ENCODE data around the gene CYTH1. TPM values are rescaled to one million over a fixed set of nuclear protein-coding genes. Genes with fewer than 3 reads are reported as not detected.

CYTH1 gene
- total and polyA plus RNA-seq, 4 donors, result 15.4 to 32.1 (median 20.6) TPM

DNA sequence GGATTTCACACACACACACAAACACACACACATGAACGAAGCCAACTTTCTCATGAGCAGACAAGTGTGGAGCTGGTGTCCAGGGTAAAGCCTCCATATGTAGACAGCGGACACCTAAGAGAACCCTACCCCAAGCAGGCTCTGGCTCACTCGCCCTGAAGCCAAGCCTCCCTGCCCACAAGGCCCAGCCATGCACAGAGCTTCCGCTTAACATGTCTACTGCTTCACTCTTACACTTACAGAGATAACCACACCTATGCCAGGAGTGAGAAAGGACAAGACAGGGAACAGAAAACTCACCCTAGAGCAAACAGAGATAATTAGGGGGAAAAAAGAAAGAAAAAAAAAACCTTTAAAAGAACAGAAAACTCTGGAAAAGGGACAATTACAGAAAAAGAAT lies 67.5 kb downstream of the CYTH1 start:
- Histone ChIP-seq H3K9ac (ENCODE audit: low read depth in 1 of 2, low read length in 2 of 2) (no peak overlapping the region), H3K27ac (ENCODE audit: low read depth in 1 of 2, low read length in 2 of 2) (no peak overlapping the region), H3K4me3 (ENCODE audit: low read depth in 1 of 3, low read length in 3 of 3) (no peak overlapping the region), H3K27me3 (ENCODE audit: control insufficient read depth in 4 of 4, insufficient read depth in 4 of 4, low read length in 3 of 4) (no peaks in the 10 kb centered on the region), H3K9me3 (ENCODE audit: control insufficient read depth in 4 of 4, low read length in 3 of 4) (no peaks in the 10 kb centered on the region), H3K4me1 (ENCODE audit: control insufficient read depth in 4 of 4, insufficient read depth in 4 of 4, low read length in 3 of 4) (peaks cover 13 to 51% (median 46%) of the 10 kb centered on the region in 4 donors), H3K36me3 (ENCODE audit: control insufficient read depth in 4 of 4, insufficient read depth in 3 of 4, low read depth in 1 of 4, low read length in 3 of 4) (no peaks in the 10 kb centered on the region)
- no peak for TF ChIP-seq REST (IDR thresholded peaks at IDR 0.05)
- TF ChIP-seq RXRA (IDR thresholded peaks at IDR 0.05), result no peak
- TF ChIP-seq RAD21 (IDR thresholded peaks at IDR 0.05), result no peak
- TF ChIP-seq MAX (IDR thresholded peaks at IDR 0.05), result no peak
- TF ChIP-seq HNF4G (IDR thresholded peaks at IDR 0.05), result no peak
- TF ChIP-seq YY1 (IDR thresholded peaks at IDR 0.05), result no peak
- TF ChIP-seq NR2F2 (IDR thresholded peaks at IDR 0.05), result no peak
- TF ChIP-seq JUND (IDR thresholded peaks at IDR 0.05), result no peak
- TF ChIP-seq FOXA2 (IDR thresholded peaks at IDR 0.05), result no peak
- TF ChIP-seq HNF4A (conservative IDR thresholded peaks at IDR 0.05), result no peak
- TF ChIP-seq FOXA1 (IDR thresholded peaks at IDR 0.05), result no peak
- TF ChIP-seq SP1 (IDR thresholded peaks at IDR 0.05), result no peak
- TF ChIP-seq, protein P1, sequence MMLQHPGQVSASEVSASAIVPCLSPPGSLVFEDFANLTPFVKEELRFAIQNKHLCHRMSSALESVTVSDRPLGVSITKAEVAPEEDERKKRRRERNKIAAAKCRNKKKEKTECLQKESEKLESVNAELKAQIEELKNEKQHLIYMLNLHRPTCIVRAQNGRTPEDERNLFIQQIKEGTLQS (IDR thresholded peaks at IDR 0.05), result no peak
- TF ChIP-seq EGR1 (IDR thresholded peaks at IDR 0.05; ENCODE audit: low read depth in 2 of 2), result no peak
- DNase-seq (ENCODE audit: low spot score), result no peak
- 96% methylated on average over 4 of the region's 4 CpGs for WGBS

- Histone ChIP-seq H3K27me3 (ENCODE audit: control insufficient read depth in 4 of 4, insufficient read depth in 4 of 4, low read length in 3 of 4) (no peaks in the 10 kb centered on the region), H3K36me3 (ENCODE audit: control insufficient read depth in 4 of 4, insufficient read depth in 3 of 4, low read depth in 1 of 4, low read length in 3 of 4) (peaks cover 0 to 6% (median 3%) of the 10 kb centered on the region in 4 donors), H3K4me3 (ENCODE audit: low read depth in 1 of 3, low read length in 3 of 3) (no peak overlapping the region), H3K9ac (ENCODE audit: low read depth in 1 of 2, low read length in 2 of 2) (no peak overlapping the region), H3K27ac (ENCODE audit: low read depth in 1 of 2, low read length in 2 of 2) (no peak overlapping the region), H3K4me1 (ENCODE audit: control insufficient read depth in 4 of 4, insufficient read depth in 4 of 4, low read length in 3 of 4) (peaks cover 7 to 43% (median 34%) of the 10 kb centered on the region in 4 donors), H3K9me3 (ENCODE audit: control insufficient read depth in 4 of 4, low read length in 3 of 4) (no peaks in the 10 kb centered on the region)
- DNase-seq (ENCODE audit: low spot score), result no peak
- TF ChIP-seq HNF4A (conservative IDR thresholded peaks at IDR 0.05), result no peak
- no peak for TF ChIP-seq RXRA (IDR thresholded peaks at IDR 0.05)
- no peak for TF ChIP-seq EGR1 (IDR thresholded peaks at IDR 0.05; ENCODE audit: low read depth in 2 of 2)
- no peak for TF ChIP-seq REST (IDR thresholded peaks at IDR 0.05)
- no peak for TF ChIP-seq GABPA (IDR thresholded peaks at IDR 0.05 in 1 of 2, conservative IDR thresholded peaks at IDR 0.05 in 1 of 2)
- no peak for TF ChIP-seq HNF4G (IDR thresholded peaks at IDR 0.05)
- TF ChIP-seq FOXA2 (IDR thresholded peaks at IDR 0.05), result no peak
- WGBS, result 97% methylated on average over 2 of the region's 2 CpGs
Measured at GRCh38 chr17:78712043-78712442, 70.0 kb downstream of the CYTH1 start.
